Measurements from ENCODE around the gene PECR. TPM values are rescaled to one million over a fixed set of nuclear protein-coding genes. Genes with fewer than 3 reads are reported as not detected.

Gene PECR
- total and polyA plus RNA-seq, 2 of the 13 experiments (the other 11 are each of a cell fraction or from before 2014, with no cell fraction given), result 151 to 153 TPM

- TF ChIP-seq PLSCR1 (CRISPR knock-in tag; IDR thresholded peaks at IDR 0.05; ENCODE audit: borderline replicate concordance) (no peak), MEIS2 (CRISPR knock-in tag; IDR thresholded peaks at IDR 0.05) (no peak), ZSCAN25 (CRISPR knock-in tag; IDR thresholded peaks at IDR 0.05) (no peak), ZMYM3 (CRISPR knock-in tag; IDR thresholded peaks at IDR 0.05) (no peak), NR2F2 (IDR thresholded peaks at IDR 0.05; ENCODE audit: borderline replicate concordance, low read depth) (no peak), ISL2 (CRISPR knock-in tag; IDR thresholded peaks at IDR 0.05) (peak; percentile 61; the same call in 1 of the 2 replicates), ZNF251 (CRISPR knock-in tag; IDR thresholded peaks at IDR 0.05) (no peak), PAX8 (CRISPR knock-in tag; IDR thresholded peaks at IDR 0.05; ENCODE audit: borderline replicate concordance) (no peak), FOXJ3 (CRISPR knock-in tag; IDR thresholded peaks at IDR 0.05; ENCODE audit: borderline replicate concordance) (peak; percentile 68; the same call in 1 of the 2 replicates), HNF4G (IDR thresholded peaks at IDR 0.05; ENCODE audit: borderline replicate concordance, low read depth, low read length) (peak; percentile 43; the same call in 1 of the 2 replicates), HNF4G (CRISPR knock-in tag; IDR thresholded peaks at IDR 0.05; ENCODE audit: borderline replicate concordance, low read depth) (no peak), ZNF441 (CRISPR knock-in tag; IDR thresholded peaks at IDR 0.05; ENCODE audit: borderline replicate concordance) (no peak), ZNF614 (CRISPR knock-in tag; IDR thresholded peaks at IDR 0.05; ENCODE audit: borderline replicate concordance) (peak; percentile 54; the same call in 1 of the 2 replicates), SAP130 (CRISPR knock-in tag; IDR thresholded peaks at IDR 0.05; ENCODE audit: low read depth) (peak; percentile 57), HMG20A (CRISPR knock-in tag; IDR thresholded peaks at IDR 0.05; ENCODE audit: borderline replicate concordance) (peak; percentile 57; the same call in 1 of the 2 replicates), PRDM15 (CRISPR knock-in tag; IDR thresholded peaks at IDR 0.05) (peak; percentile 64), ZNF274 (CRISPR knock-in tag; IDR thresholded peaks at IDR 0.05) (no peak), HOXA7 (CRISPR knock-in tag; IDR thresholded peaks at IDR 0.05) (no peak), ZNF12 (CRISPR knock-in tag; IDR thresholded peaks at IDR 0.05) (no peak), ZBTB39 (CRISPR knock-in tag; IDR thresholded peaks at IDR 0.05) (0 out of 2 replicates have a peak, but pooled peaks have one; percentile 75), CCDC6 (CRISPR knock-in tag; IDR thresholded peaks at IDR 0.05) (0 out of 2 replicates have a peak, but pooled peaks have one; percentile 33), SMC3 (IDR thresholded peaks at IDR 0.05; ENCODE audit: low read length) (no peak)
These were observed 69.3 kb downstream of the PECR start (continued) for GRCh38 chr2:216012133-216012829.
